ENCODE measurements around the gene FAM163B. TPM values are rescaled to one million over a fixed set of nuclear protein-coding genes. Genes with fewer than 3 reads are reported as not detected.

Gene FAM163B
- total RNA-seq, 1 donor from 2014 or later: not detected

DNA sequence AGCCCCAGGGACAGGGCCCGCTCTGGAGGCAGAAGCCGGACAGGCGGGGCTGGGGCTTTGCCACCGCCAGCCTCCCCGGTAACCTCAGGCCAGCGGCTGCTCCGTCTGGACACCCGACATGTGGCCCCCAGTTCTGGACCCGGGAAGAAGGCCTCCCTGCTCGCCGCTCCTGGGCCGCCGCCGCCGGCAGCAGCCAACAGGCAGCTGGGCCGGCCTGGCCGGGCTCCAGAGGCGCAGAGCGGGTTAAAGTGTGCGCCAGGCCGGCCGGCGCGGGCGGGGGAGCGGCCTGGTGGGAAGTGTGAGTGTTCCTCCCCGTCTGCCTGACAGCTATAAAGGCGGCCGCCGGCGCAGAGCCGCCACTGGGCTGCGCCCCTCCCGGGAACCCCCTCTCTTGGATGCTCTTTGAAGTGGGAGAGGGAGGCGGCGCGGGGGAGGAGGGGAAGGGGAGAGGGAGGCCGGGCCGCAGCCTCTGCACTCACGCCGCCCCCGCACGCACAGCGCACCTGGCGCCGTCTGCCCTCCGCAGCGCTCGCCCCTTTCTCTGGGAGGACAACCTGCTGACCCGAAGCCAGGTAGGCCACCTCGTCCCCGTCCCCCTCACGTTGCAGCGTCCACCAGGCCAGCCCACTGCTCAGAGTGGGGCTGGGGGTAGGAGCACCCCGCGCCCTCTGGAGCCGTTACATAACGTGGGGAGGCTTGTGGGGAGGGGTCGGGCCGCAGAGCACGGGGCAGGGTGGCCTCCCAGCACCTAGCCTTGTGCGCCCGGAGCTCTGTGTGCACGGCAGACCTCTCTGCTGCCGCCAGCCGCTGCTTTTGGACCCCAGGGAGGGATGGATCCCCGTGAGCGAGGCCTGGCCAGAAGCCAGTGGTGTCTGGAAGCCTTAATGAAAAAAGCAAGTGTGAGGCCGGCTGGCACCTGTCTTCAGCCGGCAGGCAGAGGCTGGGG is 74.6 kb downstream of the FAM163B start, which contains the start of gene ADAMTSL2:
ADAMTSL2 (plus strand) TSS at position 359 of the 946 bp plus-strand sequence. CDS start 2,009 bp downstream, outside the sequence.
- H3K27me3 Mint-ChIP-seq (ENCODE audit: low read depth): peaks cover 15% of the 10 kb centered on the region
- TF ChIP-seq, protein P1, sequence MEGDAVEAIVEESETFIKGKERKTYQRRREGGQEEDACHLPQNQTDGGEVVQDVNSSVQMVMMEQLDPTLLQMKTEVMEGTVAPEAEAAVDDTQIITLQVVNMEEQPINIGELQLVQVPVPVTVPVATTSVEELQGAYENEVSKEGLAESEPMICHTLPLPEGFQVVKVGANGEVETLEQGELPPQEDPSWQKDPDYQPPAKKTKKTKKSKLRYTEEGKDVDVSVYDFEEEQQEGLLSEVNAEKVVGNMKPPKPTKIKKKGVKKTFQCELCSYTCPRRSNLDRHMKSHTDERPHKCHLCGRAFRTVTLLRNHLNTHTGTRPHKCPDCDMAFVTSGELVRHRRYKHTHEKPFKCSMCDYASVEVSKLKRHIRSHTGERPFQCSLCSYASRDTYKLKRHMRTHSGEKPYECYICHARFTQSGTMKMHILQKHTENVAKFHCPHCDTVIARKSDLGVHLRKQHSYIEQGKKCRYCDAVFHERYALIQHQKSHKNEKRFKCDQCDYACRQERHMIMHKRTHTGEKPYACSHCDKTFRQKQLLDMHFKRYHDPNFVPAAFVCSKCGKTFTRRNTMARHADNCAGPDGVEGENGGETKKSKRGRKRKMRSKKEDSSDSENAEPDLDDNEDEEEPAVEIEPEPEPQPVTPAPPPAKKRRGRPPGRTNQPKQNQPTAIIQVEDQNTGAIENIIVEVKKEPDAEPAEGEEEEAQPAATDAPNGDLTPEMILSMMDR (conservative IDR thresholded peaks at IDR 0.05): no peak
- H3K4me1 Mint-ChIP-seq: peaks cover 12% of the 10 kb centered on the region
- H3K9me3 Mint-ChIP-seq: no peaks in the 10 kb centered on the region
- DNase-seq (ENCODE audit: low read depth, low spot score): peak; percentile 39
- H3K36me3 Mint-ChIP-seq (ENCODE audit: low read depth): no peaks in the 10 kb centered on the region
- H3K4me3 Mint-ChIP-seq: peak within 1 kb of the TSS; percentile 28
- H3K27ac Mint-ChIP-seq (ENCODE audit: unreplicated experiment): no peak within 1 kb of the TSS

DNA sequence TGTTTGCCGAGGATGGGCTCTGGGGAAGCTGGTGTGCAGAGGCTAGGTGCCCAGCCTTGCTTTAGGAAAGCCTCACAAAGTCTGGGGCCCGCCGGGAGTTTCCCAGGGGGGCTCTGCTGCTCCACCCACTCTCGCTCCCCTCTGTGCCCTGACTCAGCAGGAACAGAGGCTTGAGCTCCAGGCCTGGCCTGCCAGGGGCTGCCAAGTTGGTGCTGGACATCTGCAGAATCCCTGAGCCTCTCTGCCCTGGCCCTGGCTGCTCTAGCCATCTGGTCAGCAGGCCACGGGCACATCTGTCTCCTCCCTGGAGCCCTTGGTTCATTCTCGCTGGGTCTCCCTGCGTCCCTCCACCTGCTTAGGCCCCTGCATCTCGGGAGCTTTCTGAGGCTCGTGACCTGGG is 75.3 kb downstream of the FAM163B start:
- no peak overlapping the region for H3K27ac Mint-ChIP-seq (ENCODE audit: unreplicated experiment)
- peaks cover 11% of the 10 kb centered on the region for H3K27me3 Mint-ChIP-seq (ENCODE audit: low read depth)
- H3K4me1 Mint-ChIP-seq: peaks cover 6% of the 10 kb centered on the region
- TF ChIP-seq, protein P1 (conservative IDR thresholded peaks at IDR 0.05): no peak
- DNase-seq (ENCODE audit: low read depth, low spot score): no peak
- H3K4me3 Mint-ChIP-seq: no peak overlapping the region
- H3K9me3 Mint-ChIP-seq: no peaks in the 10 kb centered on the region
- no peaks in the 10 kb centered on the region for H3K36me3 Mint-ChIP-seq (ENCODE audit: low read depth)

DNA sequence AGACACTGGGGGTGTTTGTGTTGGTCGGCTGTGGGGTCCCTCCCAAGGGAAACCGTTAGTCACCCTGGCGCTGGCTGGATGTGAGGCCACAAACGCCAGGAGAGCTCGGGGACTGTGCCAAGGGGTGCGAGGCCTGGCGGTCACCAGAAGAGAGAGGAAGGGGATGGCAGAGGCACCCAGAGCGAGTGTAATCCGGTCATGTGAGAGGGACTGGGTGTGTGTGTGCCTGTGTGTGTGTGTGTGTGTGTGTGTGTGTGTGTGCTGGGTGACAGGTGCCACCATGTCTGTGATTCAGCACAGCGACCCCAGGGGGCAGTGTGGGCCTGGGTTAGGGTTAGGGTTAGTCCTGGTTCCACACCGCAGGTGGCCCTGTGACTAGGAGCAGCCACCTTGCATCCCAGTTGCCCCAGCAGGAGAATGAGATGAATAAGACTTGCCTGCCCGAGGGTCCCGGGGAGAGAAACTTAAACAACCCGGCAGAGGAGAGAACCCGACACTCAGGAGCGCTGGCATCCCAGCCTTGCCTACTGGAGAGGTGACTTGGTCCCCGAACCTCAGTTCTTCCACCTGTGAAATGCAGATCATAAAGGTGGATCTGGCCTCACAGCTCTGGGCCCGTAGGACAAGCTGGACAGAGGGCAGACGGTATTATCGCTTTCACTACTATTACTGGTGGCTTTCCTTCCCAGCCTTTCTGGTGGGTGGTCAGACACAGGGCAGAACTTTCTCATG is 76.1 kb downstream of the FAM163B start:
- Mint-ChIP-seq H3K36me3 (ENCODE audit: low read depth) (no peaks in the 10 kb centered on the region), H3K27ac (ENCODE audit: unreplicated experiment) (peak overlapping the region; percentile 43), H3K4me3 (peak overlapping the region; percentile 28), H3K9me3 (no peaks in the 10 kb centered on the region), H3K27me3 (ENCODE audit: low read depth) (peaks cover 11% of the 10 kb centered on the region), H3K4me1 (peaks cover 6% of the 10 kb centered on the region)
- TF ChIP-seq, protein P1 (conservative IDR thresholded peaks at IDR 0.05): peak; percentile 62
- peak; percentile 71 for DNase-seq (ENCODE audit: low read depth, low spot score)

DNA sequence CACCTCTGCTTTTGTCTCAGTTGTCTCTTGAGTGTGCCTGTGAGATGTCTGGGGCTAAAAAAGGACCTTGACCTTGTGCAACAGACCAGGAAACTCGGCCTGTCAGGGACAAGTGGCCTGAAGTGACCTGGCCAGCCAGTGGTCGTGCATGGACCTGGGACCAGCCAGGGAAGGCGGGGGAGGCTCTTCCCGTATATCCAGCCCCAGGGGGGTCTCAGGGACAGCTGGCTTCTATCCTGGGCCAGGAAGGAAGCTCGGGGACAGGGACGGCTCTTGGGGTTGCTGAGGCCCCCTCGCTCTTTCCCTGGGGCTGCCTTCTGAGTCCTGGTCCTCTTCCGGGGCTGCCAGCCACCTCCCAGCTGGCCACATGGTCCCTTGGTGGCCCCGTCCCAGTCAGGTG is 77.9 kb downstream of the FAM163B start:
- Mint-ChIP-seq H3K9me3 (no peaks in the 10 kb centered on the region), H3K27me3 (ENCODE audit: low read depth) (peaks cover 22% of the 10 kb centered on the region), H3K4me1 (peaks cover 18% of the 10 kb centered on the region), H3K4me3 (no peak overlapping the region), H3K27ac (ENCODE audit: unreplicated experiment) (no peak overlapping the region), H3K36me3 (ENCODE audit: low read depth) (no peaks in the 10 kb centered on the region)
- no peak for DNase-seq (ENCODE audit: low read depth, low spot score)
- TF ChIP-seq, protein P1 (conservative IDR thresholded peaks at IDR 0.05): no peak

DNA sequence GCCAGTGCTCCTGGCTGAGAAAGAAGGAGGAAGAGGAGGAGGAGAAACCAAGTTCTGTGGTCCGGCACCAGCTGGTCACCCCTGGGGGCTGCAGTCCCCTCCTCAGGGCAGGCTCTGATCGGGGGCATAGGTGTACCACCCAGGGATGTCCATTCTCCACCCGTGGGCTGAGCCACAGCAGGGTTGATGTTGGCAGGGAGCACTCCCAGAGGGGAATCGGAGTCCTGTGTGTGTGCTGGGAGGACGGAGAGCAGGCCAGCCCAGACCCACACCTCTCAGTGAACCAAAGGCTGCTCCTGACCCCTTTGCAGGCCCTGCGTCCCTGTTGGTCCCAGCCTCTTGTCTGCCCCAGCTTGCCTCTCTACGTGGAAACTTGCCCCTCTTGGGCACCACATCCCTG is 79.3 kb downstream of the FAM163B start:
- H3K9me3 Mint-ChIP-seq: no peaks in the 10 kb centered on the region
- H3K4me1 Mint-ChIP-seq: peaks cover 24% of the 10 kb centered on the region
- no peak for DNase-seq (ENCODE audit: low read depth, low spot score)
- H3K4me3 Mint-ChIP-seq: no peak overlapping the region
- no peak overlapping the region for H3K27ac Mint-ChIP-seq (ENCODE audit: unreplicated experiment)
- TF ChIP-seq, protein P1 (conservative IDR thresholded peaks at IDR 0.05): no peak
- H3K27me3 Mint-ChIP-seq (ENCODE audit: low read depth): peaks cover 23% of the 10 kb centered on the region
- H3K36me3 Mint-ChIP-seq (ENCODE audit: low read depth): no peaks in the 10 kb centered on the region

Data from neural crest cell (in vitro differentiated cells).